SJCRH30 (cell line): ENCODE data around the gene CPNE4. TPM values are rescaled to one million over a fixed set of nuclear protein-coding genes. Genes with fewer than 3 reads are reported as not detected.

Experiments used
- DNase-seq, 2 experiments: peaks; one replicate each; pipeline ENCODE4 v3.0.0-alpha.2; 2015 to 2020
- H3K27ac ChIP-seq: fragments of 250-450 bp; sonication (Bioruptor Pico); 2 replicates; pipeline ENCODE4 v1.5.1; 2020; ENCODE audit warnings: mild to moderate bottlenecking, moderate library complexity
- H3K27me3 ChIP-seq: fragments of 250-450 bp; sonication (Bioruptor Pico); 2 replicates; pipeline ENCODE4 v1.5.1; 2020; ENCODE audit warnings: mild to moderate bottlenecking, moderate library complexity
- H3K36me3 ChIP-seq: fragments of 250-450 bp; sonication (Bioruptor Pico); 2 replicates; pipeline ENCODE4 v1.5.1; 2020; ENCODE audit warnings: mild to moderate bottlenecking, moderate library complexity
- H3K4me1 ChIP-seq: fragments of 250-450 bp; sonication (Bioruptor Pico); 2 replicates; pipeline ENCODE4 v1.5.1; 2020; ENCODE audit warnings: mild to moderate bottlenecking, moderate library complexity
- H3K4me3 ChIP-seq: fragments of 250-450 bp; sonication (Bioruptor Pico); 2 replicates; pipeline ENCODE4 v1.5.1; 2020; ENCODE audit warnings: mild to moderate bottlenecking, moderate library complexity
- H3K9me3 ChIP-seq: fragments of 250-450 bp; sonication (Bioruptor Pico); replicated peaks from 2 replicates; pipeline ENCODE4 v1.5.1; 2020; ENCODE audit warnings: mild to moderate bottlenecking, moderate library complexity
- total RNA-seq: library from RNA; depleted of rRNA; stranded (reverse); fragments of >200 nt; shearing (Covaris generic); gene quantifications from 2 replicates; pipeline ENCODE4 v1.2.3, GENCODE V29; 2014

CPNE4 gene
- total RNA-seq, 1 experiment from 2014 or later, result 0.04 TPM

DNA sequence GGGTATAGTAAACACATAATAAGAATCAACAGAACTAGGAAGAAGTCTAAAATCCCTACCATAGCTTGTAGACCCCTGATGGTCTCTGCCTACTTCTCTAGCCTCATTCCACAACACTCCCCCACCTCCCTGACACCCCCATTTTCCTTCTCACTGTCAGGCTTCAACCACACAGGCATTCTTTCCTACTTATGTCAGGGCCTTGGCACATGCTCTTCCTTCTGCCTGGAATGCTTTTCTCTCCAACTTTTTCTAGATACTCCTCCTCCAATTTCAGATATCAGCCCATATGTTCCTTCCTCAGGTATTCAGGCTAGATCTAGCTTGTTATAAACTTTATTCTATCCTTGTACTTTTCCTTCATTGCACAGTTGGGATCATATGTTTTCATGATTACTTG lies 426.1 kb downstream of the CPNE4 start:
- Histone ChIP-seq H3K36me3 (no peaks in the 10 kb centered on the region), H3K27me3 (no peaks in the 10 kb centered on the region)
- DNase-seq, result no peak

DNA sequence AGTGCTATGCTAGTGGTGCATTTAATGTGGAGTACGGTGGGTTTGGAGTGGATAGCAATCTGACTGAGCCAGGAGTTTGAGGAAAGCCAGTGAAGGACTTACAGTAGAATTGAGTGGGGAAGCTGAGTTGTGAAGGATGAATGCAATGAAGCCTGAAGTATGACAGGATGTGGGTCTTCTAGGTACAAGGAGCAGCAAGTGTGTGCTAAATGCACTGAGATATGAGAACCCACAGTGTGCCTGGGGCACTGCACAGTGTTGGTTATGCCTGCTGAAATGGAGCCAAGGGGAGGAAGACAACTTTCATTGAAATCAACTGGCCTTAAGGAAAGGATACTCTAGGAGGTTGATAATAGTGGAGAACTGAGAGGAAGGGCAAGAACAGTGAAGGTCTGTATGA lies 426.5 kb downstream of the CPNE4 start:
- Histone ChIP-seq H3K27ac (no peak overlapping the region), H3K4me1 (no peaks in the 10 kb centered on the region)
- no peak for DNase-seq

More for the DNA sequence above, 426.1 kb downstream of the CPNE4 start:
- H3K4me3 ChIP-seq, result no peak overlapping the region
- no peak overlapping the region for H3K27ac ChIP-seq
- no peaks in the 10 kb centered on the region for H3K9me3 ChIP-seq
- H3K4me1 ChIP-seq, result no peaks in the 10 kb centered on the region

DNA sequence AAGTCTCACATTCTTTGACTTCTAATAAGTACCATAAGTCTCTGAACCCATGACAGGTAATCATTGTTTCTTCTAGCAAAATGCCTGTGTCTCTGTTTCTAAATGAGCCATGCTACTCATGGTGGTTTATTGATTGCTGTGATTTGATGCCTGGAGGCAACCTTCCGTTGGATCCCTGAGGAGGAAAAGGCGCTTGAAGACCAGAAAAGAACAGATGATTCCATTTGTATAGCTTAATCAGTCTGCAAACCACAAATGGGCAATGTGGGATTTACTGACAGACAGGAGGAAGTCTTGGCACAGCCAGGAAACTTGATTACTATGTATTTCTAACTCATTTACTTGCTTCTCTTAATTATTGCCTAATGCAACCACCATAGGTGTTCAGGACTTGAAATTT lies 428.9 kb downstream of the CPNE4 start:
- no peak for DNase-seq
- Histone ChIP-seq H3K36me3 (no peaks in the 10 kb centered on the region), H3K4me3 (no peak overlapping the region), H3K4me1 (no peaks in the 10 kb centered on the region), H3K27me3 (no peaks in the 10 kb centered on the region), H3K9me3 (no peaks in the 10 kb centered on the region), H3K27ac (no peak overlapping the region)

More for the DNA sequence above, 426.5 kb downstream of the CPNE4 start:
- no peaks in the 10 kb centered on the region for H3K36me3 ChIP-seq
- no peak overlapping the region for H3K4me3 ChIP-seq
- no peaks in the 10 kb centered on the region for H3K9me3 ChIP-seq
- H3K27me3 ChIP-seq, result no peaks in the 10 kb centered on the region

DNA sequence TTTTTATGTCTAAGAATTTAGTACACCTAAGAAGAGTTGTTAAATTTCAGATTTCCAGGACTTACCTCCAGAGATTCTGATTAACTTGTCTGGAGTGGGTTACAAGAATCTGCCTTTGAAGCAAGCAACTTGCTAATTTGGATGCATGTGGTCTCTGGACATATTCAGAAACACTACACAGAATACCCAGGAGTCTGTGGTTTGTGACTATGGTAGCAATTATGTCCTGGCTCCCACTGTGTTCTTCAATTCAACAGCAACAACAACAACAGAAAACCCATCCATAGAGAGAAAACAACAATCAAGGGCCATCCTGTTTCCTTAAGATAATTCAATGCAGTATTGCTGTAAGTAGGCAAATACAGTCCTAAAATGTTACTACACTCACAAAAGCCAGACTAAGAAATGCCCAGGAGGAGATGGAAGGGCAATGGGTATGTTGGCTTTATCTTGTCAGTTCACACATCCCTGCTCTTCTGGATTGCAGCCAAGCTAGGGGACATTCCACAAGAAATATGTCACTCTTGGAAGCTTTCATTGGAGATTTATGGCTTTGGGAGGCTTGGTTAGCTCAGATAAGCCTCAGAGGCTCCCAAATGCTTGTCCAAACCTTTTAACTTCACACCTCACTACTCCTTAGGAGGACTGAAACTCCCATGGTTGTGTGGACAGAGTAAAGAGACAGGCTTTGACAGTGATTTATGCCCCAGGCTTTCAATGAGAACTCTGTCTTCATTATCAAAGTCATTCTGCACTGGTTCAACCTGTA lies 432.6 kb downstream of the CPNE4 start:
- Histone ChIP-seq H3K27me3 (no peaks in the 10 kb centered on the region), H3K4me3 (no peak overlapping the region), H3K9me3 (no peaks in the 10 kb centered on the region), H3K36me3 (no peaks in the 10 kb centered on the region), H3K4me1 (no peaks in the 10 kb centered on the region), H3K27ac (no peak overlapping the region)
- no peak for DNase-seq

DNA sequence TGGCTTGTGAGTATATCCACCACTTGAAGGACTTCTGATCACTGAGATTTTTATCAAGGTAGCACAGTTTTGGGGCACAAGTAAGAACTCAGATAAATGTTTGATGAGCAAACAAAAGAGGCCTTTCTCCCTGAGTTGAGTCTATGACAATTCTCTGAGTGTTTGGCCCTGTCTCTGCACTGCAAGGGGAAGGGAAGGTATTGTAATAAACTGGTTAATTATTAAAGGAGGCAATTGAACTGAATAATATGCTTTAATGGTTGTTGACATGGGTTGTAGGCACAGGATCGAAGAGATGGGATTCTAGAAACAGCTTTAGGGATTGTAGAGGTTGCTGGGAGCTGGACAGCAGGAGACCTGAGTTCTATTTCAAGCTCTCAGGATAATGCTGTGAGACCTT lies 437.0 kb downstream of the CPNE4 start:
- Histone ChIP-seq H3K4me3 (no peak overlapping the region), H3K27me3 (no peaks in the 10 kb centered on the region), H3K4me1 (no peaks in the 10 kb centered on the region), H3K36me3 (no peaks in the 10 kb centered on the region), H3K27ac (no peak overlapping the region), H3K9me3 (no peaks in the 10 kb centered on the region)
- DNase-seq, result no peak

DNA sequence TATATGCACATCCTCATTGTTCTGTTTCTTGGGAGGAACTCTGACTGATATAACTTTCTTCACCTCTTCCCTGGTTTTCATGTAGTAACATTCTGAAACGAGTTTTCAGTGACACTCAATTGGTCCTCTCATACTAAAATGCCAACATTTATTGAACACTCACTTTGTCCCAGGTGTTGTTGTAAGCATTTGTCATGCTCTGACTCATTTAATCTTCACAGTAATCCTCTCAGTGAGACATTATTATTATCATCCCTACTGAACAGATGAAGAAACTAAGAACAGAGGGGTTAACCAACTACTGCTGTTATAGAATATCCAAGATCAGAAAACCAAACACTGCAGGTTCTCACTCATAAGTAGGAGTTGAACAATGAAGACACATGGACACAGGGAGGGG lies 437.9 kb downstream of the CPNE4 start:
- H3K27me3 ChIP-seq, result no peaks in the 10 kb centered on the region
- H3K4me3 ChIP-seq, result no peak overlapping the region
- H3K4me1 ChIP-seq, result no peaks in the 10 kb centered on the region
- no peaks in the 10 kb centered on the region for H3K36me3 ChIP-seq
- no peaks in the 10 kb centered on the region for H3K9me3 ChIP-seq
- no peak for DNase-seq
- H3K27ac ChIP-seq, result no peak overlapping the region

DNA sequence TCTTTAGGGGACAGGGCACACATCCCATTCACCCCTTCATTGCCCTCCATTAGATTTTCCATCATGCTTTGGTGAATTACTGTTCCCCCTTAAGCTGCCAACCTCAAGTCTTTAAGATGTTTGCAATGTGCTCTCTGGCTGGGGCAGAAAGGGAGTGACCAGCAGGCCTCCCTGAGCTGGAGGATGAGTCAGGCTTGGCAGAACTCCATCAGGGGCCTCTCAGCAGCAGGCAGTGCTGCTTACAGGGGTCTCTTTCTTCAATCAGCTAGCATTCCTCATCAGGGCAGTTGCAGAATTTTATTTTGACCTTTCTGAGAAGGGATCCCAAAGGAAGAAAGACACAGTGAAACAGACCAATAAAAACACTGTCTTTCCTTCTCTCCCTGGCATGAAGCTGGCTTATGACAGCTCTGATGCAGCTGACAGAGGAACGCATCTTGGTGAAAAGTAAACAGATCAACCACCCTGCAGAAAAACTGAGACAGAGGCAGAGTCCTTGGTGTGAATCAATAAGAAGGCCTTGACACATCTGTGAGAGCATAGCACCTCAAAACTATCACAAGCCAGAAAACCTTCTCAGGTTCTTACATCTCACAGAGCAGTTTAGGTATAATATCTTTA lies 443.3 kb downstream of the CPNE4 start:
- peak; percentile 41 to 44 for DNase-seq
- Histone ChIP-seq H3K36me3 (no peaks in the 10 kb centered on the region), H3K27ac (no peak overlapping the region), H3K27me3 (no peaks in the 10 kb centered on the region; the same call in 1 of the 2 replicates), H3K4me3 (no peak overlapping the region), H3K4me1 (no peaks in the 10 kb centered on the region), H3K9me3 (no peaks in the 10 kb centered on the region)

DNA sequence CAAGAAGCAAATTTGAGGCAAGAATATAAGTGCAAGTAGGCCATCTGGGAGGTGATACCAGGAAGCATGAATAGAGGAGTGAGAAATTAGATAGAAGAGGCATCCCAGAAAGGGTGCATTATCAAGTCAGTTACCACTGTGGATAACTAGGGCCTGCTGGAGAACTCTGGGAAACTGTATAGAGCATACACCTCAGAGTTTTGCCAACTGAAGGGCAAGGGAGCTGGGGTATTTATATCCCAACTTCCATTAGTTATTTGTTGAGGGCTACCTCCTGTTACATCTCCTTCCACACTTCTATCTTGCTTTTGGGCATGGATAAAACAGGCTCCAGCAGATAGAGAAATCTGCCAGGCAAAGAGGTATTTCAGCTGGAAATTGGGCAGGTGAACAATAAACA lies 448.5 kb downstream of the CPNE4 start:
- no peaks in the 10 kb centered on the region for H3K4me1 ChIP-seq
- H3K4me3 ChIP-seq, result no peak overlapping the region
- H3K36me3 ChIP-seq, result no peaks in the 10 kb centered on the region
- no peak overlapping the region for H3K27ac ChIP-seq
- no peaks in the 10 kb centered on the region for H3K9me3 ChIP-seq
- no peaks in the 10 kb centered on the region; the same call in 1 of the 2 replicates for H3K27me3 ChIP-seq
- no peak for DNase-seq

DNA sequence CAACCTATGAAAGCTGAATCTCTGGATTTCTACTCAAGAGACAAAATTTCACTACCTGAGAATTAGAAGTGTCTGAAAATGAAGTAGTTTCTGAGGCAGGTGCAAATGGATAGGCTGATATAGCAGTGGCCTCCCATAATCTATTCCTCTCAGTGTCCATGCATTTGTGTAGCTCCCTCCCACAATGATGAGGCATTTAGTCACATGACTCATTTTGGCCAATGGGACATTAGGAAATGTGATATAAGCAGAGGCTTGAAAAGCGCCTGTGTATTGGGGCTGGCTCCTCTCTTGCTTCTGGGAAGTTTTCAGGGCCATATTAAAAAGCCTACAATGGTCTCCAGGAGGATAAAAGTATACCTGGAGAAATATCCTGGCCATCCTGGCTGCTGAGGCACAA lies 452.4 kb downstream of the CPNE4 start:
- Histone ChIP-seq H3K4me3 (no peak overlapping the region), H3K27ac (no peak overlapping the region), H3K27me3 (no peaks in the 10 kb centered on the region), H3K4me1 (no peaks in the 10 kb centered on the region), H3K9me3 (no peaks in the 10 kb centered on the region), H3K36me3 (no peaks in the 10 kb centered on the region)
- peak in 1 of 2 experiments; percentile 33 for DNase-seq

DNA sequence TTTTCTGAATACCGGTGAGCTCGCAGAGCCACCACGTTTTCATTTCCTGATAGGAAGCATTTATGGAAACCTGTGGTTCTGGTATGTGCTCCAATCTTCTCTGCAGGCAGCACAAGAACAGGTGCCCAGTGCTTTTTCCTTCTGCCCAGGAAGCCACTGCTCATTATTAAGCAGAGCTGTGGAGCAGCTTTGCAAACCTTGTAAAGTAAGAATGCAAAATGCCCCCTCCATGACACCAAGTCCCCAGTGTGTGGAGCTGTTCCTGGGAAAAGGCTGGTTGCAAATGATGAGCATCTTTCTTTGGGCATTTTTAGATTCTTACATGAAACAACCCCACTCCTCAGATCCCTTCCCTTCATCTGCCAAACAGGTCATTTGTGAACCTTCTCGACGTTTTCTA lies 466.4 kb downstream of the CPNE4 start:
- no peaks in the 10 kb centered on the region for H3K4me1 ChIP-seq
- no peak for DNase-seq
- H3K27me3 ChIP-seq, result peaks cover 9% of the 10 kb centered on the region; the same call in 1 of the 2 replicates
- H3K27ac ChIP-seq, result no peak overlapping the region
- H3K9me3 ChIP-seq, result no peaks in the 10 kb centered on the region
- no peak overlapping the region for H3K4me3 ChIP-seq
- no peaks in the 10 kb centered on the region for H3K36me3 ChIP-seq

DNA sequence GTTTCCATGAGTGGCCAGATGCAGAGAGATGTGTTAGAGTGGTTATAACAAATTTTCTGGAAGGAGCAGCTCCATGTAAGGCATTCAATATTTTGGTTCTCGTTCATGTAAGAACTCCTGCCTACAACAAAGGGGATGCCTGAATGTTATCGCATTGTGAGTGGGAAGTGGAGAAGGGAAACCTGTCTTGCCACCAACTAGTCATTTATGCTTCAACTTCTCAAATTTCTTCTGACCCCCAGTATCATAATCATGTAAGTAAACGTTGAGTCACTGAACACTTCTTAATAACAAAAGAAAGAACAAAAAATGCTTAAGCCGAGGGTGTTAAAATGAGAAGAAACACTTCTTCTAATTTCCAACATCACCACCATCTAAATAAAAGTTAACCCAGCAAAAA lies 470.0 kb downstream of the CPNE4 start:
- Histone ChIP-seq H3K4me1 (no peaks in the 10 kb centered on the region), H3K36me3 (no peaks in the 10 kb centered on the region), H3K27ac (no peak overlapping the region), H3K27me3 (peaks cover 5% of the 10 kb centered on the region; the same call in 1 of the 2 replicates), H3K4me3 (no peak overlapping the region), H3K9me3 (no peaks in the 10 kb centered on the region)
- DNase-seq, result no peak

DNA sequence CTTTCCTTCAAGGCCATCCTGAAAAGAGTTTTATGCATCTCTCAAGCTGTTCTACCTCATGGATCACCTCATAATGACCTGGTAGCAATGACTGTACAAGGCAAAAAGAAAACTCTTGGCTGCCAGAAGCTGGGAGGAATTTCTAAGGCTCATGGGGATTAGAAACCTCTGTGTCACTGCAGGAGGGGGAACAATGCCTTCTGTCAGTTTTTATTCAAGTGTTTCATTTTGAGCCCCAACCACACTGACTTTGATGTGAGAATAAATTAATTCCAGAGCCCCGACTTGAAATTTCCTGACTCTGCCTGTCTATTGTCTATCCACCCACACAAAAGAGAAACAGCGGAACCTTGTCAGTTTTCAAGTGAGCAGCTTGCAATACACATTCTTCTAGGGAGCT lies 473.3 kb downstream of the CPNE4 start:
- H3K4me3 ChIP-seq, result no peak overlapping the region
- H3K36me3 ChIP-seq, result no peaks in the 10 kb centered on the region
- no peaks in the 10 kb centered on the region for H3K9me3 ChIP-seq
- H3K4me1 ChIP-seq, result no peaks in the 10 kb centered on the region
- no peak overlapping the region for H3K27ac ChIP-seq
- H3K27me3 ChIP-seq, result peaks cover 9% of the 10 kb centered on the region; the same call in 1 of the 2 replicates
- DNase-seq, result no peak

DNA sequence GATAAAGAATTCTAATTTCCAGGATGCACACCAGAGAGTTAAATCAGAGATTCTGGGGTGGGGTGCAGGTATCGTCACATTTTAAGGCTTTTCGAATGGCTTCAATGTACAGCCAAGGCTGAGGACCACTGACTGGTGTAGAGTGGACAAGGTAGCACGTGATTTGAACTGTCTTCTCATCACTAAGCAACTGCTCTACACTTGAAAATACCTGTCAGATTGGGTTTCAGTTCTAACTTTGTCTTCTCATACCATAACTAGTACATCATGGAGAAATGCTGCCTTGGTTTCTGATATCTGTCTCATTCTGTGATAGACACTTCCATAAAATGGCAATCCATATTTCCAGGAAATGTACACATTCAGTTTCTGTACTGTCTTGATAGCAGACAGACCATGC lies 474.0 kb downstream of the CPNE4 start:
- H3K4me1 ChIP-seq, result no peaks in the 10 kb centered on the region
- peaks cover 9% of the 10 kb centered on the region; the same call in 1 of the 2 replicates for H3K27me3 ChIP-seq
- H3K9me3 ChIP-seq, result no peaks in the 10 kb centered on the region
- no peaks in the 10 kb centered on the region for H3K36me3 ChIP-seq
- H3K27ac ChIP-seq, result no peak overlapping the region
- DNase-seq, result no peak
- no peak overlapping the region for H3K4me3 ChIP-seq

DNA sequence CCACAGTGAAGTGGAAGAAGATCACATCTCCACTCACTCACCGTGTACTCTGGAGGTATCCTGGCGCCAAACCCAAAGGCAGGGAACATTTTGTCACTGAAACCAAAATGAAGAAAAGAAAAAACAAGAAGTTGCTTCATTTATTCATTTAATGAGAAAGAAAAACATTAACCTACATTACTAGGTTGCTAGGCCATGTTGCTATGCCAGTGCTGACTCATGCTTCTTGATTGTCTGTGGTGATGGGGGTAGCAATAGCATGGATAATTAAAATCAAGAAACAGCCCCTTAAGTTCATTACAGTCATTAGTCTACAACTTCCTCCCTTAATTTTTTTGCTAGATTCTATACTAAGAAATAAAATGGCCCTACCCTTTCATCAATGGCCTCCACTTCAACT lies 479.4 kb downstream of the CPNE4 start:
- H3K4me3 ChIP-seq, result no peak overlapping the region
- no peak overlapping the region for H3K27ac ChIP-seq
- DNase-seq, result no peak
- no peaks in the 10 kb centered on the region for H3K36me3 ChIP-seq
- H3K9me3 ChIP-seq, result no peaks in the 10 kb centered on the region
- H3K27me3 ChIP-seq, result 0 out of 2 replicates have a peak, but pooled peaks cover 4% of the 10 kb centered on the region
- H3K4me1 ChIP-seq, result no peaks in the 10 kb centered on the region

DNA sequence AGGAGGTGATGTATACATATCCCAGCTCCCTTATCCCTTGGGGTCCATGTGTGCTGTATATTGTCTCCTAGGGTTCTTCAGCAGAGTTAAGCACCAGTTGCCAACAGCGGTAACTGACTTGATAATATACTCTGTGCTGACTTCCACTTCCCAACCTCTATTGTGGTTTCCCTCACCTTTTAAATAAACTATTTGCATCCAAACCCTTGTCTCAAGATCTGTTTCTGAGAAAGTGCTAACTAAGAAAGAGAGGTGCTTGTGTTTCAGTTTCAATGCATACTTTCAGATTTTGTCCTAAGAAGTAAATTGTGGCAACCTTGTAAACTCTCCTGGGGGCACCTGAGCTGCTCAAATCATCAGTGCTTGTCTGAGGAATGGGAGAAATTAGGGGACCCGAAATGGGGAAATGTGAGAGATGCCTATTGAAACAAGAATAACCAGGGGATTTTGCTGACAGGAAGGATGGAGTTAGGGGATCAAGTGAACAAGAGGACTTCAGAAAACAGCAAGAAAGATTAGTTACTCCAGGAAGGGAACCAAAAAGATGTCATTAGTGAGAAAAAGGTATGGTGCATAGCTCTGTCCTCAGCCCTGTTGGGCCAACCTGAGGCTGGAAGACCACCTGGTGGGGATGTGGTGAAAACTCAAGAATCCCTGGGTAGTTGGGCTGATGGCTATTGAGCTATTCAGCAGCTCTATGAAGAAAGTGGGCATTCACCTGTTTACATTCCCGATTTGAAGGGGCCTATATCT lies 481.1 kb downstream of the CPNE4 start:
- no peaks in the 10 kb centered on the region for H3K9me3 ChIP-seq
- no peaks in the 10 kb centered on the region for H3K4me1 ChIP-seq
- H3K27me3 ChIP-seq, result no peaks in the 10 kb centered on the region
- H3K36me3 ChIP-seq, result no peaks in the 10 kb centered on the region
- no peak for DNase-seq
- H3K27ac ChIP-seq, result no peak overlapping the region
- no peak overlapping the region for H3K4me3 ChIP-seq
